ENCODE data around the gene EXTL1.

DNA sequence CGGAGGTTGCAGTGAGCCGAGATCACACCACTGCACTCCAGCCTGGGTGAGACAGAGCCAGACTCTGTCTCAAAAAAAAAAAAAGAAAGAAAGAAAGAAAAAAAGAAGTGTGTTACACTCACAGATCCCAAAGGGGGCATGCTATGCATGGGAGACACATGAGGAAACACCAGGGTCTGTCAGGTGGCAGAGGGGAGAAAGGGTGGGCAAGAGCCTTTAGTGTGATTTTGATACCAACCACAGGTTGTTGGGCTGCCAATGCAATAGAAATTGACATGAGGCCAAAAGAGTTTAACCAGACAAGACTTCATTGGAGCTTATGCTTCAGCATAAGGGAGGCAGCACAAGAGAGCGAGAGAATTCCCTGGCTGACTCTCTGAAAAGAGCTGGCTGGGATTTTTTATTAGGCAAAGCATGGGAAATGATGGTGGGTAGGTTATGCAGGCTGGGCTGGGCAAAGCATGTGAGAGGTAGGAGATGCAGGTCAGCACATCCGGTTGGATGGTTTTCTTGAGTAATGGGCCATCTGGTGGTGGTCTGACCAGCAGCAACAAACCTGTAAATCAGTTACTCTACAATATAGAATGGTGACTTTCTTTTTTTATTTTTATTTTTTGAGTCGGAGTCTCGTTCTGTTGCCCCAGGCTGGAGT is 11.7 kb upstream of the EXTL1 start:
- TF ChIP-seq EZH2 (IDR thresholded peaks at IDR 0.05; ENCODE audit: borderline replicate concordance, low read length) (no peak), CTCF (IDR thresholded peaks at IDR 0.05; ENCODE audit: low read length) (peak; percentile 57; the same call in 1 of the 2 replicates)
